Small intestine (tissue), 7 donors: Measurements from ENCODE around the gene HDAC6. TPM values are rescaled to one million over a fixed set of nuclear protein-coding genes. Genes with fewer than 3 reads are reported as not detected.

Experiments used
- DNase-seq, 2 donors: peaks; one replicate each; pipeline versions ENCODE4 v3.0.0 to v3.0.0-alpha.2; 2013
- FAIRE-seq: peaks from 2 replicates; lab custom pipeline; 2012; peaks lifted over from hg19 to GRCh38; lab: Jason Lieb, UNC
- H3K27ac ChIP-seq, 3 donors: one replicate each; pipeline ENCODE4 v1.5.1; 2013; ENCODE audit warnings: low read length in 2 of 3, mild to moderate bottlenecking in 2 of 3, control low read depth in 1 of 3, inconsistent platforms in 1 of 3, low read depth in 1 of 3, moderate library complexity in 1 of 3
- H3K27me3 ChIP-seq, 3 donors: one replicate each; pipeline ENCODE4 v1.6.1; 2013; ENCODE audit warnings: low read length in 3 of 3, inconsistent platforms in 1 of 3; ENCODE audit not compliant: control insufficient read depth in 3 of 3, insufficient read depth in 3 of 3
- H3K36me3 ChIP-seq, 3 donors: one replicate each; pipeline ENCODE4 v1.6.1; 2013; ENCODE audit warnings: low read length in 3 of 3, inconsistent platforms in 1 of 3, low read depth in 1 of 3, mild to moderate bottlenecking in 1 of 3, moderate library complexity in 1 of 3; ENCODE audit not compliant: control insufficient read depth in 3 of 3, insufficient read depth in 2 of 3
- H3K4me1 ChIP-seq, 3 donors: one replicate each; pipeline ENCODE4 v1.6.1; 2013; ENCODE audit warnings: low read length in 2 of 3, inconsistent platforms in 1 of 3, low read depth in 1 of 3, mild to moderate bottlenecking in 1 of 3, moderate library complexity in 1 of 3; ENCODE audit not compliant: control insufficient read depth in 3 of 3, insufficient read depth in 2 of 3
- H3K4me3 ChIP-seq, 3 donors: one replicate each; pipeline ENCODE4 v1.5.1; 2013; ENCODE audit warnings: low read length in 3 of 3, control low read depth in 1 of 3, inconsistent platforms in 1 of 3, low read depth in 1 of 3, mild to moderate bottlenecking in 1 of 3, moderate library complexity in 1 of 3
- H3K9me3 ChIP-seq, 2 donors: one replicate each; pipeline ENCODE4 v1.6.1; 2013; ENCODE audit warnings: low read depth in 1 of 2, low read length in 1 of 2; ENCODE audit not compliant: control insufficient read depth in 2 of 2, insufficient read depth in 1 of 2
- WGBS, 3 donors: extraction: QIAGEN DNeasy Blood & Tissue Kit; methylation state at CpG; one replicate each; pipeline ENCODE4 v1.1.7; 2013; 5-methylcytosine and 5-hydroxymethylcytosine counted together
- polyA plus RNA-seq, 4 donors: library from polyadenylated mRNA; stranded (reverse) in 3 of 4; unstranded in 1 of 4; fragments of 200-250 nt in 3 of 4; fragments of 120-200 nt in 1 of 4; gene quantifications; one replicate each; pipeline versions ENCODE4 v1.2.1 to v1.2.3, GENCODE V29; 2013
- donor health status: healthy with polysubstance abuse.
- donor health status: control.
- donor health status: control.
- donor health status: Bipolar disorder and iron deficiency.
- donor health status: healthy.

HDAC6 gene
- polyA plus RNA-seq, 4 donors, result 51.5 to 110 (median 102) TPM

GRCh38 chrX:48785540-48786214, 16.2 kb upstream of the HDAC6 start:
- H3K27ac ChIP-seq, result no peak overlapping the region
- no peak for FAIRE-seq
- H3K9me3 ChIP-seq, result no peaks in the 10 kb centered on the region
- no peaks in the 10 kb centered on the region for H3K4me1 ChIP-seq
- H3K36me3 ChIP-seq, result no peaks in the 10 kb centered on the region
- 54 to 76% (median 64%) methylated on average over 13 to 16 of the region's 16 CpGs for WGBS, 3 donors
- DNase-seq, result no peak
- no peaks in the 10 kb centered on the region for H3K27me3 ChIP-seq
- no peak overlapping the region for H3K4me3 ChIP-seq

GRCh38 chrX:48786341-48786800, 15.5 kb upstream of the HDAC6 start, which contains the start of gene GATA1:
GATA1 (plus strand) TSS chrX:48786590; CDS start chrX:48791110, 4,520 bp downstream.
- WGBS, 3 donors, result 63 to 75% (median 71%) methylated on average over 4 to 7 of the region's 7 CpGs
- Histone ChIP-seq H3K36me3 (no peaks in the 10 kb centered on the region), H3K4me3 (no peak within 1 kb of the TSS), H3K4me1 (no peaks in the 10 kb centered on the region), H3K9me3 (no peaks in the 10 kb centered on the region), H3K27ac (no peak within 1 kb of the TSS), H3K27me3 (no peaks in the 10 kb centered on the region)
- no peak for DNase-seq
- FAIRE-seq, result no peak

- no peak for FAIRE-seq
- Histone ChIP-seq H3K4me1 (no peaks in the 10 kb centered on the region), H3K36me3 (no peaks in the 10 kb centered on the region), H3K27me3 (no peaks in the 10 kb centered on the region), H3K9me3 (no peaks in the 10 kb centered on the region), H3K4me3 (no peak overlapping the region), H3K27ac (no peak overlapping the region)
- DNase-seq, result no peak
- 61 to 74% (median 69%) methylated on average over 6 of the region's 6 CpGs for WGBS, 3 donors
These were observed 14.9 kb upstream of the HDAC6 start for GRCh38 chrX:48786825-48787504.

- no peaks in the 10 kb centered on the region for H3K9me3 ChIP-seq
- no peaks in the 10 kb centered on the region for H3K27me3 ChIP-seq
- H3K4me3 ChIP-seq, result no peak overlapping the region
- DNase-seq (no peak), FAIRE-seq (no peak)
- 35 to 52% (median 45%) methylated on average over 15 to 17 of the region's 17 CpGs for WGBS, 3 donors
- no peaks in the 10 kb centered on the region for H3K36me3 ChIP-seq
- H3K27ac ChIP-seq, result no peak overlapping the region
- no peaks in the 10 kb centered on the region for H3K4me1 ChIP-seq
These were observed 14.1 kb upstream of the HDAC6 start for GRCh38 chrX:48787505-48788443.

- H3K27ac ChIP-seq, result no peak overlapping the region
- FAIRE-seq (no peak), DNase-seq (no peak)
These were observed 12.3 kb upstream of the HDAC6 start for GRCh38 chrX:48789366-48790220.

GRCh38 chrX:48790477-48790876, 11.4 kb upstream of the HDAC6 start:
- Histone ChIP-seq H3K9me3 (no peaks in the 10 kb centered on the region), H3K27ac (no peak overlapping the region), H3K4me1 (peaks cover 0 to 12% (median 0%) of the 10 kb centered on the region in 3 donors), H3K27me3 (no peaks in the 10 kb centered on the region), H3K4me3 (no peak overlapping the region), H3K36me3 (no peaks in the 10 kb centered on the region)
- FAIRE-seq (no peak), DNase-seq (no peak)
- WGBS, 3 donors, result 62 to 72% (median 70%) methylated on average over 5 of the region's 5 CpGs

More at GRCh38 chrX:48789366-48790220, 12.3 kb upstream of the HDAC6 start:
- WGBS, 3 donors, result 53 to 69% (median 55%) methylated on average over 7 of the region's 7 CpGs
- H3K36me3 ChIP-seq, result no peaks in the 10 kb centered on the region
- H3K27me3 ChIP-seq, result no peaks in the 10 kb centered on the region
- no peaks in the 10 kb centered on the region for H3K9me3 ChIP-seq
- no peak overlapping the region for H3K4me3 ChIP-seq
- H3K4me1 ChIP-seq, result peaks cover 0 to 9% (median 0%) of the 10 kb centered on the region in 3 donors

- Histone ChIP-seq H3K9me3 (no peaks in the 10 kb centered on the region), H3K27me3 (no peaks in the 10 kb centered on the region), H3K4me3 (no peak overlapping the region), H3K27ac (no peak overlapping the region), H3K36me3 (no peaks in the 10 kb centered on the region), H3K4me1 (peaks cover 0 to 17% (median 0%) of the 10 kb centered on the region in 3 donors)
- DNase-seq (no peak), FAIRE-seq (no peak)
- 84 to 92% (median 92%) methylated on average over 6 to 11 of the region's 11 CpGs for WGBS, 3 donors
These were observed 10.6 kb upstream of the HDAC6 start for GRCh38 chrX:48791063-48791820.
